KMS-11 (cell line): ENCODE data around the gene PIGBOS1.
A peak's percentile ranks its signal among the peaks of the same experiment; 100 is the strongest.

Experiments used
- H2AFZ ChIP-seq: fragments of 200-600 bp; sonication (generic); 2 replicates; pipeline ENCODE4 v1.6.1; 2016; ENCODE audit warnings: antibody characterized with exemption, mixed run types, low read depth
- H3K27ac ChIP-seq: fragments of 200-600 bp; sonication (generic); 2 replicates; pipeline ENCODE4 v1.6.1; 2016; ENCODE audit warnings: mild to moderate bottlenecking, mixed run types
- H3K27me3 ChIP-seq: fragments of 200-600 bp; sonication (generic); 2 replicates; pipeline ENCODE4 v1.6.1; 2017; ENCODE audit warnings: mild to moderate bottlenecking, low read depth, mixed run types, moderate library complexity; ENCODE audit not compliant: insufficient read depth
- H3K36me3 ChIP-seq: fragments of 200-600 bp; sonication (generic); 2 replicates; pipeline ENCODE4 v1.6.1; 2017; ENCODE audit warnings: mild to moderate bottlenecking, mixed run types; ENCODE audit not compliant: insufficient read depth
- H3K4me1 ChIP-seq: fragments of 200-600 bp; sonication (generic); 2 replicates; pipeline ENCODE4 v1.6.1; 2016; ENCODE audit warnings: mild to moderate bottlenecking, low read depth, mixed run types; ENCODE audit not compliant: poor library complexity, severe bottlenecking
- H3K4me2 ChIP-seq: fragments of 200-600 bp; sonication (generic); 2 replicates; pipeline ENCODE4 v1.7.0; 2016; ENCODE audit warnings: mild to moderate bottlenecking, mixed run types
- H3K4me3 ChIP-seq: fragments of 200-600 bp; sonication (generic); IDR thresholded peaks from 2 replicates; pipeline ENCODE4 v1.6.1; 2017; ENCODE audit warnings: low read depth, low read length, mixed read lengths; ENCODE audit not compliant: insufficient read depth
- H3K79me2 ChIP-seq: fragments of 200-600 bp; sonication (generic); 2 replicates; pipeline ENCODE4 v1.6.1; 2016; ENCODE audit warnings: low read depth, mixed run types; ENCODE audit not compliant: insufficient read depth
- H3K9ac ChIP-seq: fragments of 200-600 bp; sonication (generic); 2 replicates; pipeline ENCODE4 v1.6.1; 2016; ENCODE audit warnings: mild to moderate bottlenecking, mixed run types
- H4K20me1 ChIP-seq: fragments of 200-600 bp; sonication (generic); 2 replicates; pipeline ENCODE4 v1.6.1; 2016; ENCODE audit warnings: mild to moderate bottlenecking, mixed run types; ENCODE audit not compliant: insufficient read depth
- CTCF ChIP-seq: fragments of 200-600 bp; sonication (generic); conservative IDR thresholded peaks from 2 replicates; pipeline ENCODE4 v1.6.1; 2017; ENCODE audit warnings: low read depth, mild to moderate bottlenecking, antibody characterized with exemption, low read length, moderate library complexity, mixed read lengths

PIGBOS1 gene

GRCh38 chr15:55297315-55297714 is 21.6 kb downstream of the PIGBOS1 start:
- Histone ChIP-seq H3K4me2 (no peak overlapping the region), H3K9ac (no peak overlapping the region), H3K27me3 (no peaks in the 10 kb centered on the region), H3K79me2 (no peaks in the 10 kb centered on the region), H3K27ac (no peak overlapping the region), H2AFZ (no peak overlapping the region), H3K4me3 (no peak overlapping the region), H3K4me1 (no peaks in the 10 kb centered on the region), H3K36me3 (no peaks in the 10 kb centered on the region), H4K20me1 (no peaks in the 10 kb centered on the region)
- no peak for TF ChIP-seq CTCF

GRCh38 chr15:55290528-55291057 is 28.3 kb downstream of the PIGBOS1 start:
- H3K27ac ChIP-seq, result peak overlapping the region; percentile 81
- peak overlapping the region; percentile 100 for H2AFZ ChIP-seq
- peak; percentile 84 for TF ChIP-seq CTCF
- peaks cover 35% of the 10 kb centered on the region for H3K4me1 ChIP-seq
- H4K20me1 ChIP-seq, result no peaks in the 10 kb centered on the region
- H3K27me3 ChIP-seq, result no peaks in the 10 kb centered on the region
- H3K4me3 ChIP-seq, result no peak overlapping the region
- H3K4me2 ChIP-seq, result peak overlapping the region; percentile 100
- peaks cover 39% of the 10 kb centered on the region for H3K79me2 ChIP-seq
- peak overlapping the region; percentile 85 for H3K9ac ChIP-seq
- no peaks in the 10 kb centered on the region for H3K36me3 ChIP-seq

GRCh38 chr15:55289746-55290527 is 29.0 kb downstream of the PIGBOS1 start, which contains the start of gene RAB27A:
Gene RAB27A, minus strand, starts transcription at chr15:55289813. Its CDS starts 54,879 bp downstream, at chr15:55234934.
- H3K4me2 ChIP-seq, result peak within 1 kb of the TSS; percentile 100
- no peak for TF ChIP-seq CTCF
- H3K79me2 ChIP-seq, result peaks cover 46% of the 10 kb centered on the region
- peaks cover 41% of the 10 kb centered on the region for H3K4me1 ChIP-seq
- peak within 1 kb of the TSS; percentile 81 for H3K27ac ChIP-seq
- peak within 1 kb of the TSS; percentile 21 for H3K4me3 ChIP-seq
- no peaks in the 10 kb centered on the region for H3K36me3 ChIP-seq
- no peaks in the 10 kb centered on the region for H3K27me3 ChIP-seq
- H2AFZ ChIP-seq, result peak within 1 kb of the TSS; percentile 100
- H3K9ac ChIP-seq, result peak within 1 kb of the TSS; percentile 85
- H4K20me1 ChIP-seq, result no peaks in the 10 kb centered on the region

- no peaks in the 10 kb centered on the region for H3K36me3 ChIP-seq
- TF ChIP-seq CTCF, result no peak
- peak overlapping the region; percentile 85 for H3K9ac ChIP-seq
- H3K79me2 ChIP-seq, result peaks cover 53% of the 10 kb centered on the region
- peak overlapping the region; percentile 81 for H3K27ac ChIP-seq
- peak overlapping the region; percentile 100 for H3K4me2 ChIP-seq
- H3K4me3 ChIP-seq, result peak overlapping the region; percentile 21
- H3K27me3 ChIP-seq, result no peaks in the 10 kb centered on the region
- H3K4me1 ChIP-seq, result peaks cover 49% of the 10 kb centered on the region
- H4K20me1 ChIP-seq, result no peaks in the 10 kb centered on the region
- H2AFZ ChIP-seq, result peak overlapping the region; percentile 100
Observed at GRCh38 chr15:55289011-55289745, 29.7 kb downstream of the PIGBOS1 start.
